ENCODE results near the gene INPP5B. TPM values are rescaled to one million over a fixed set of nuclear protein-coding genes. Genes with fewer than 3 reads are reported as not detected.

Gene INPP5B
- total and polyA plus RNA-seq, 2 of the 13 experiments (the other 11 are each of a cell fraction or from before 2014, with no cell fraction given) = 9.0 to 9.8 TPM

GRCh38 chr1:37811027-37811655, 135.7 kb downstream of the INPP5B start (continued):
- TF ChIP-seq, protein P1, sequence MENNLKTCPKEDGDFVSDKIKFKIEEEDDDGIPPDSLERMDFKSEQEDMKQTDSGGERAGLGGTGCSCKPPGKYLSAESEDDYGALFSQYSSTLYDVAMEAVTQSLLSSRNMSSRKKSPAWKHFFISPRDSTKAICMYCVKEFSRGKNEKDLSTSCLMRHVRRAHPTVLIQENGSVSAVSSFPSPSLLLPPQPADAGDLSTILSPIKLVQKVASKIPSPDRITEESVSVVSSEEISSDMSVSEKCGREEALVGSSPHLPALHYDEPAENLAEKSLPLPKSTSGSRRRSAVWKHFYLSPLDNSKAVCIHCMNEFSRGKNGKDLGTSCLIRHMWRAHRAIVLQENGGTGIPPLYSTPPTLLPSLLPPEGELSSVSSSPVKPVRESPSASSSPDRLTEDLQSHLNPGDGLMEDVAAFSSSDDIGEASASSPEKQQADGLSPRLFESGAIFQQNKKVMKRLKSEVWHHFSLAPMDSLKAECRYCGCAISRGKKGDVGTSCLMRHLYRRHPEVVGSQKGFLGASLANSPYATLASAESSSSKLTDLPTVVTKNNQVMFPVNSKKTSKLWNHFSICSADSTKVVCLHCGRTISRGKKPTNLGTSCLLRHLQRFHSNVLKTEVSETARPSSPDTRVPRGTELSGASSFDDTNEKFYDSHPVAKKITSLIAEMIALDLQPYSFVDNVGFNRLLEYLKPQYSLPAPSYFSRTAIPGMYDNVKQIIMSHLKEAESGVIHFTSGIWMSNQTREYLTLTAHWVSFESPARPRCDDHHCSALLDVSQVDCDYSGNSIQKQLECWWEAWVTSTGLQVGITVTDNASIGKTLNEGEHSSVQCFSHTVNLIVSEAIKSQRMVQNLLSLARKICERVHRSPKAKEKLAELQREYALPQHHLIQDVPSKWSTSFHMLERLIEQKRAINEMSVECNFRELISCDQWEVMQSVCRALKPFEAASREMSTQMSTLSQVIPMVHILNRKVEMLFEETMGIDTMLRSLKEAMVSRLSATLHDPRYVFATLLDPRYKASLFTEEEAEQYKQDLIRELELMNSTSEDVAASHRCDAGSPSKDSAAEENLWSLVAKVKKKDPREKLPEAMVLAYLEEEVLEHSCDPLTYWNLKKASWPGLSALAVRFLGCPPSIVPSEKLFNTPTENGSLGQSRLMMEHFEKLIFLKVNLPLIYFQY (CRISPR knock-in tag; IDR thresholded peaks at IDR 0.05; ENCODE audit: borderline replicate concordance) = no peak
- TF ChIP-seq ZMAT5 (CRISPR knock-in tag; IDR thresholded peaks at IDR 0.05; ENCODE audit: borderline replicate concordance, low read depth) = no peak
- TF ChIP-seq ZNF326 (CRISPR knock-in tag; IDR thresholded peaks at IDR 0.05; ENCODE audit: borderline replicate concordance) = no peak
- TF ChIP-seq MAFF (IDR thresholded peaks at IDR 0.05; ENCODE audit: low read depth, low read length) = peak; percentile 84
- TF ChIP-seq KMT2B (CRISPR knock-in tag; IDR thresholded peaks at IDR 0.05) = no peak
- no peak for TF ChIP-seq ISX (CRISPR knock-in tag; conservative IDR thresholded peaks at IDR 0.05)
- TF ChIP-seq GABPA (IDR thresholded peaks at IDR 0.05; ENCODE audit: low read depth, low read length) = no peak
- TF ChIP-seq GABPA (CRISPR knock-in tag; IDR thresholded peaks at IDR 0.05; ENCODE audit: low read depth) = peak; percentile 49; the same call in 1 of the 2 replicates
- TF ChIP-seq SP2 (CRISPR knock-in tag; IDR thresholded peaks at IDR 0.05) = no peak
- peak; percentile 53 for TF ChIP-seq STAG1 (CRISPR knock-in tag; IDR thresholded peaks at IDR 0.05)
- TF ChIP-seq PRMT3 (CRISPR knock-in tag; IDR thresholded peaks at IDR 0.05; ENCODE audit: borderline replicate concordance, low read depth) = no peak
- TF ChIP-seq RAD21 (CRISPR knock-in tag; IDR thresholded peaks at IDR 0.05) = peak; percentile 49; the same call in 1 of the 2 replicates
- TF ChIP-seq ZMAT3 (CRISPR knock-in tag; conservative IDR thresholded peaks at IDR 0.05) = no peak
- TF ChIP-seq, protein P2, sequence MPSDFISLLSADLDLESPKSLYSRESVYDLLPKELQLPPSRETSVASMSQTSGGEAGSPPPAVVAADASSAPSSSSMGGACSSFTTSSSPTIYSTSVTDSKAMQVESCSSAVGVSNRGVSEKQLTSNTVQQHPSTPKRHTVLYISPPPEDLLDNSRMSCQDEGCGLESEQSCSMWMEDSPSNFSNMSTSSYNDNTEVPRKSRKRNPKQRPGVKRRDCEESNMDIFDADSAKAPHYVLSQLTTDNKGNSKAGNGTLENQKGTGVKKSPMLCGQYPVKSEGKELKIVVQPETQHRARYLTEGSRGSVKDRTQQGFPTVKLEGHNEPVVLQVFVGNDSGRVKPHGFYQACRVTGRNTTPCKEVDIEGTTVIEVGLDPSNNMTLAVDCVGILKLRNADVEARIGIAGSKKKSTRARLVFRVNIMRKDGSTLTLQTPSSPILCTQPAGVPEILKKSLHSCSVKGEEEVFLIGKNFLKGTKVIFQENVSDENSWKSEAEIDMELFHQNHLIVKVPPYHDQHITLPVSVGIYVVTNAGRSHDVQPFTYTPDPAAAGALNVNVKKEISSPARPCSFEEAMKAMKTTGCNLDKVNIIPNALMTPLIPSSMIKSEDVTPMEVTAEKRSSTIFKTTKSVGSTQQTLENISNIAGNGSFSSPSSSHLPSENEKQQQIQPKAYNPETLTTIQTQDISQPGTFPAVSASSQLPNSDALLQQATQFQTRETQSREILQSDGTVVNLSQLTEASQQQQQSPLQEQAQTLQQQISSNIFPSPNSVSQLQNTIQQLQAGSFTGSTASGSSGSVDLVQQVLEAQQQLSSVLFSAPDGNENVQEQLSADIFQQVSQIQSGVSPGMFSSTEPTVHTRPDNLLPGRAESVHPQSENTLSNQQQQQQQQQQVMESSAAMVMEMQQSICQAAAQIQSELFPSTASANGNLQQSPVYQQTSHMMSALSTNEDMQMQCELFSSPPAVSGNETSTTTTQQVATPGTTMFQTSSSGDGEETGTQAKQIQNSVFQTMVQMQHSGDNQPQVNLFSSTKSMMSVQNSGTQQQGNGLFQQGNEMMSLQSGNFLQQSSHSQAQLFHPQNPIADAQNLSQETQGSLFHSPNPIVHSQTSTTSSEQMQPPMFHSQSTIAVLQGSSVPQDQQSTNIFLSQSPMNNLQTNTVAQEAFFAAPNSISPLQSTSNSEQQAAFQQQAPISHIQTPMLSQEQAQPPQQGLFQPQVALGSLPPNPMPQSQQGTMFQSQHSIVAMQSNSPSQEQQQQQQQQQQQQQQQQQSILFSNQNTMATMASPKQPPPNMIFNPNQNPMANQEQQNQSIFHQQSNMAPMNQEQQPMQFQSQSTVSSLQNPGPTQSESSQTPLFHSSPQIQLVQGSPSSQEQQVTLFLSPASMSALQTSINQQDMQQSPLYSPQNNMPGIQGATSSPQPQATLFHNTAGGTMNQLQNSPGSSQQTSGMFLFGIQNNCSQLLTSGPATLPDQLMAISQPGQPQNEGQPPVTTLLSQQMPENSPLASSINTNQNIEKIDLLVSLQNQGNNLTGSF (CRISPR knock-in tag; IDR thresholded peaks at IDR 0.05) = no peak
- no peak for TF ChIP-seq RARG (CRISPR knock-in tag; IDR thresholded peaks at IDR 0.05; ENCODE audit: low read depth)
- no peak for TF ChIP-seq ZNF530 (CRISPR knock-in tag; IDR thresholded peaks at IDR 0.05; ENCODE audit: low read depth)
- TF ChIP-seq ZNF790 (CRISPR knock-in tag; IDR thresholded peaks at IDR 0.05; ENCODE audit: borderline replicate concordance) = no peak
- TF ChIP-seq ZSCAN9 (CRISPR knock-in tag; IDR thresholded peaks at IDR 0.05; ENCODE audit: borderline replicate concordance) = no peak
- no peak for TF ChIP-seq ZFP36L2 (CRISPR knock-in tag; IDR thresholded peaks at IDR 0.05)
- TF ChIP-seq U2AF1 (optimal IDR thresholded peaks at IDR 0.05; ENCODE audit: low read depth, low read length) = no peak
